Uterus (tissue), 2 donors: ENCODE measurements around the gene FRRS1.

Source experiments
- POLR2A ChIP-seq, 2 donors: fragments of 450-650 bp; IDR thresholded peaks; one replicate each; pipeline ENCODE4 v1.6.1; 2016; ENCODE audit warnings: antibody characterized with exemption in 2 of 2, mild to moderate bottlenecking in 1 of 2, moderate library complexity in 1 of 2
- TF ChIP-seq, protein P1 (sequence below), 4 experiments: fragments of 200-600 bp in 2 of 4; fragments of 450-650 bp in 2 of 4; sonication (generic) in 2 of 4; IDR thresholded peaks; one replicate each; pipeline ENCODE4 v1.5.1; 2016 to 2019; ENCODE audit warnings: antibody characterized with exemption in 4 of 4, mild to moderate bottlenecking in 2 of 4, moderate library complexity in 1 of 4

DNA sequence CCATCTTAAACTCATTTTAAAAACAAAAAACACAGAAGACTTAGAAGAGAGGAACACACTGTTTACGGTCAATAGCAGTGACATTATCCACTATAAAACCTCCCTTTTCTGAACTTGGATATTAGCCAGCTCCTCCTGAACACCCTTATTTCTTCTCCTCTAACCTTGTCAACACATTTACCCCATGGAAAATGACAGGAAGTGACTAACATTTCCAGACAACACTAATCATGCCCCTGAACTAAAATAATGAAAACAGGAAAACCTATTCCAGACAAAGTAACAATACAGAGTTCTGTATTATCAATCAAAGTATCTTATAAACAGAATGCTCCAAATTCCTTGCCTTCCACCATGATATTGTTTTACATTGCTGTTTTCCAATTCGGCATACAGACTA lies 75.3 kb downstream of the FRRS1 start:
- TF ChIP-seq POLR2A (IDR thresholded peaks at IDR 0.05) = no peak
- TF ChIP-seq, protein P1, sequence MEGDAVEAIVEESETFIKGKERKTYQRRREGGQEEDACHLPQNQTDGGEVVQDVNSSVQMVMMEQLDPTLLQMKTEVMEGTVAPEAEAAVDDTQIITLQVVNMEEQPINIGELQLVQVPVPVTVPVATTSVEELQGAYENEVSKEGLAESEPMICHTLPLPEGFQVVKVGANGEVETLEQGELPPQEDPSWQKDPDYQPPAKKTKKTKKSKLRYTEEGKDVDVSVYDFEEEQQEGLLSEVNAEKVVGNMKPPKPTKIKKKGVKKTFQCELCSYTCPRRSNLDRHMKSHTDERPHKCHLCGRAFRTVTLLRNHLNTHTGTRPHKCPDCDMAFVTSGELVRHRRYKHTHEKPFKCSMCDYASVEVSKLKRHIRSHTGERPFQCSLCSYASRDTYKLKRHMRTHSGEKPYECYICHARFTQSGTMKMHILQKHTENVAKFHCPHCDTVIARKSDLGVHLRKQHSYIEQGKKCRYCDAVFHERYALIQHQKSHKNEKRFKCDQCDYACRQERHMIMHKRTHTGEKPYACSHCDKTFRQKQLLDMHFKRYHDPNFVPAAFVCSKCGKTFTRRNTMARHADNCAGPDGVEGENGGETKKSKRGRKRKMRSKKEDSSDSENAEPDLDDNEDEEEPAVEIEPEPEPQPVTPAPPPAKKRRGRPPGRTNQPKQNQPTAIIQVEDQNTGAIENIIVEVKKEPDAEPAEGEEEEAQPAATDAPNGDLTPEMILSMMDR (IDR thresholded peaks at IDR 0.05) = no peak
